ENCODE measurements around the gene WWOX.

DNA sequence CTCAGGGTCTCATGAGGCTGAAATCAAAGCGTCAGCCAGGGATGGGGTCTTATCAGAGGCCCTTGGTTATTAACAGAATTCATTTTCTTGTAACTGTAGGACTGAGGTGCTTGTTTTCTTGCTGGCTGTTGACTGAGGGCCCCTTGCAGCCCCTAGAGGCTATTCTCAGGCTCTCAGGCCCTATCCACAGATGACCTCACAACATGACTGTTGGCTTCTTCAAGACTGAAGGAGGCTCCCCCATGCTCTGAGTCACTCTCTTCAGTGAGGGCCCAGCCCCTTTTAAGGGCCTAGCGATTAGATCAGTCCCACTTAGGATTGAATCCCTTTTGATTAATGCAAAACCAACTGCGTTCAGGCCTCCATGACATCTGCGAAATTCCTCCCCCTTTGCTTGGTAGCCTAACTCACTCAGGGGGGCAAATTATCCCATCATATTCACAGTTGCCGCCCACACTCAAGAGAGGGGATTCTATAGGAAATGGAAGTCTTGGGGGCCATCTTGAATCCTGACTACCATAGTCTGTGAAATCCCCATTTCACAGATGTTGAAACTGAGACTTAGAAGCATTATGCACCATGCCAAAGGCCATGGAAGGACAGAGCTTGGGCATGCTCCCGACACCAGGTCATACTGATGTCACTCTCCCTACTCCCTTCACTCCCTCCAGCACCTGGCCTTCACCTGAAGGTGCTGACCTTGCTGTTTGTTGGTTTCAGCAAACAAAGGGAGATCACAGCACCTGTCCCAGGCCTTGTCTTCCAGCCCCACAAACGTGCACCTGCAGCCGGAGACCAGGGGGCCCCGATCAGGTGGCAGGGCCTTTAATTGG lies 908.8 kb downstream of the WWOX start:
- TF ChIP-seq, protein P1, sequence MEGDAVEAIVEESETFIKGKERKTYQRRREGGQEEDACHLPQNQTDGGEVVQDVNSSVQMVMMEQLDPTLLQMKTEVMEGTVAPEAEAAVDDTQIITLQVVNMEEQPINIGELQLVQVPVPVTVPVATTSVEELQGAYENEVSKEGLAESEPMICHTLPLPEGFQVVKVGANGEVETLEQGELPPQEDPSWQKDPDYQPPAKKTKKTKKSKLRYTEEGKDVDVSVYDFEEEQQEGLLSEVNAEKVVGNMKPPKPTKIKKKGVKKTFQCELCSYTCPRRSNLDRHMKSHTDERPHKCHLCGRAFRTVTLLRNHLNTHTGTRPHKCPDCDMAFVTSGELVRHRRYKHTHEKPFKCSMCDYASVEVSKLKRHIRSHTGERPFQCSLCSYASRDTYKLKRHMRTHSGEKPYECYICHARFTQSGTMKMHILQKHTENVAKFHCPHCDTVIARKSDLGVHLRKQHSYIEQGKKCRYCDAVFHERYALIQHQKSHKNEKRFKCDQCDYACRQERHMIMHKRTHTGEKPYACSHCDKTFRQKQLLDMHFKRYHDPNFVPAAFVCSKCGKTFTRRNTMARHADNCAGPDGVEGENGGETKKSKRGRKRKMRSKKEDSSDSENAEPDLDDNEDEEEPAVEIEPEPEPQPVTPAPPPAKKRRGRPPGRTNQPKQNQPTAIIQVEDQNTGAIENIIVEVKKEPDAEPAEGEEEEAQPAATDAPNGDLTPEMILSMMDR (conservative IDR thresholded peaks at IDR 0.05) = no peak
- TF ChIP-seq EZH2 (IDR thresholded peaks at IDR 0.05; ENCODE audit: low read depth) = no peak

Measured in PC-9 (cell line).